ENCODE measurements around the gene TBC1D1.

GRCh38 chr4:38100474-38101255, 209.8 kb downstream of the TBC1D1 start:
- no peak for TF ChIP-seq CTCF (IDR thresholded peaks at IDR 0.05; ENCODE audit: low read depth, low read length, poor library complexity, severe bottlenecking)
- no peak for TF ChIP-seq EZH2phosphoT487 (IDR thresholded peaks at IDR 0.05; ENCODE audit: borderline replicate concordance, low read length)

Measured in DOHH2 (cell line).